ENCODE data around the gene KLHL9.

Gene KLHL9

GRCh38 chr9:21350787-21351186 lies 15.6 kb upstream of the KLHL9 start, which contains the start of gene IFNA6:
Gene IFNA6, minus strand, starts transcription at chr9:21350887. Its CDS starts 0 bp downstream, at chr9:21350887.
- Histone ChIP-seq H3K4me3 (ENCODE audit: low read depth, low read length) (no peak within 1 kb of the TSS), H3K9me3 (ENCODE audit: control insufficient read depth, insufficient read depth, low read depth, low read length) (no peaks in the 10 kb centered on the region), H3K4me1 (ENCODE audit: control insufficient read depth, insufficient read depth, low read length) (no peaks in the 10 kb centered on the region), H3K36me3 (ENCODE audit: control insufficient read depth in 2 of 2, insufficient read depth in 1 of 2, low read length in 2 of 2) (no peaks in the 10 kb centered on the region), H3K27ac (ENCODE audit: extremely low read depth, low read depth, low read length) (no peak within 1 kb of the TSS)
- CTCF ChIA-PET, result no interaction called here
- POLR2A ChIA-PET, result no interaction called here
- TF ChIP-seq ZNF292 (tag by site-specific recombination; IDR thresholded peaks at IDR 0.05; ENCODE audit: borderline replicate concordance, low read depth) (no peak), ZNF677 (tag by site-specific recombination; IDR thresholded peaks at IDR 0.05) (no peak), OSR2 (tag by site-specific recombination; IDR thresholded peaks at IDR 0.05) (no peak), ZNF558 (tag by site-specific recombination; IDR thresholded peaks at IDR 0.05) (no peak), YY2 (tag by site-specific recombination; IDR thresholded peaks at IDR 0.05) (no peak), ZNF2 (tag by site-specific recombination; IDR thresholded peaks at IDR 0.05) (no peak), ZNF362 (tag by site-specific recombination; IDR thresholded peaks at IDR 0.05) (no peak), ZNF792 (tag by site-specific recombination; IDR thresholded peaks at IDR 0.05) (no peak), ZNF37A (tag by site-specific recombination; IDR thresholded peaks at IDR 0.05) (no peak), ZNF341 (tag by site-specific recombination; IDR thresholded peaks at IDR 0.05; ENCODE audit: low read depth) (no peak), ZNF555 (tag by site-specific recombination; conservative IDR thresholded peaks at IDR 0.05) (no peak), SP3 (tag by site-specific recombination; IDR thresholded peaks at IDR 0.05) (no peak), ZNF324 (tag by site-specific recombination; IDR thresholded peaks at IDR 0.05) (no peak), ZSCAN5A (tag by site-specific recombination; IDR thresholded peaks at IDR 0.05) (no peak), HOXC10 (CRISPR knock-in tag; IDR thresholded peaks at IDR 0.05) (no peak), GLI4 (tag by site-specific recombination; IDR thresholded peaks at IDR 0.05) (no peak), SCRT2 (tag by site-specific recombination; IDR thresholded peaks at IDR 0.05) (no peak)

- Histone ChIP-seq H3K4me1 (ENCODE audit: control insufficient read depth, insufficient read depth, low read length) (no peaks in the 10 kb centered on the region), H3K9me3 (ENCODE audit: control insufficient read depth, insufficient read depth, low read depth, low read length) (no peaks in the 10 kb centered on the region), H3K4me3 (ENCODE audit: low read depth, low read length) (no peak overlapping the region), H3K36me3 (ENCODE audit: control insufficient read depth in 2 of 2, insufficient read depth in 1 of 2, low read length in 2 of 2) (no peaks in the 10 kb centered on the region), H3K27ac (ENCODE audit: extremely low read depth, low read depth, low read length) (no peak overlapping the region)
- ChIA-PET CTCF (interaction anchor here (1.0 to 1.2 kb wide), 2 partner anchors 29 to 112 kb away, joined by 3 to 4 read pairs; no protein-coding TSS in a partner anchor), POLR2A (interaction anchor here (1.7 kb wide), 1 partner anchor 13 kb away, joined by 4 read pairs; the partner anchor contains the start of gene KLHL9)
- TF ChIP-seq ZNF16 (tag by site-specific recombination; IDR thresholded peaks at IDR 0.05; ENCODE audit: low read depth) (no peak), ZNF658 (tag by site-specific recombination; IDR thresholded peaks at IDR 0.05) (no peak), PATZ1 (tag by site-specific recombination; IDR thresholded peaks at IDR 0.05) (no peak), ZNF366 (tag by site-specific recombination; conservative IDR thresholded peaks at IDR 0.05) (no peak), ZNF239 (tag by site-specific recombination; IDR thresholded peaks at IDR 0.05) (no peak), ZNF488 (tag by site-specific recombination; IDR thresholded peaks at IDR 0.05) (no peak), ZNF157 (tag by site-specific recombination; IDR thresholded peaks at IDR 0.05) (no peak), ZNF629 (tag by site-specific recombination; IDR thresholded peaks at IDR 0.05) (no peak), ZNF677 (tag by site-specific recombination; IDR thresholded peaks at IDR 0.05) (no peak), PRDM2 (tag by site-specific recombination; IDR thresholded peaks at IDR 0.05; ENCODE audit: borderline replicate concordance) (no peak)
Measured at GRCh38 chr9:21348430-21348970, 13.3 kb upstream of the KLHL9 start.

Measured in HEK293 (cell line).